Panc1 (cell line): ENCODE measurements around the gene WNT7B. TPM values are rescaled to one million over a fixed set of nuclear protein-coding genes. Genes with fewer than 3 reads are reported as not detected.

Experiments used
- ATAC-seq: fragments of 200-7000 bp; cut with Tn5 transposase; 2 replicates; pipeline ENCODE4 v1.9.1; 2020; ENCODE audit warnings: mild to moderate bottlenecking, moderate library complexity
- BruUV-seq: library from RNA; stranded (reverse); fragments of 400-500 nt; replicated peaks from 2 replicates; lab custom pipeline; 2021; lab: Mats Ljungman, UMichigan
- CTCF ChIA-PET: fragments of 300-600 bp; sonication (Branson Sonifier 250); formaldehyde crosslinking; loops from one replicate; lab custom pipeline; 2022; ENCODE audit warnings: antibody characterized with exemption; lab: Charles Lee
- POLR2A ChIA-PET: fragments of 300-600 bp; sonication (Branson Sonifier 250); formaldehyde crosslinking; loops from one replicate; lab custom pipeline; 2022; ENCODE audit warnings: antibody characterized with exemption; lab: Charles Lee
- DNase-seq: peaks from one replicate; pipeline ENCODE4 v3.0.0-alpha.2; 2010; ENCODE audit warnings: low read depth, low spot score
- H3K27ac ChIP-seq: 2 replicates; pipeline ENCODE4 v1.5.1; 2011; ENCODE audit warnings: mild to moderate bottlenecking, low read length, inconsistent platforms
- H3K27me3 ChIP-seq: fragments of 200-500 bp; sonication (Bioruptor generic); 2 replicates; pipeline ENCODE4 v1.6.0; 2014; ENCODE audit warnings: low read length, inconsistent platforms; ENCODE audit not compliant: control insufficient read depth, insufficient read depth
- H3K36me3 ChIP-seq: fragments of 200-500 bp; sonication (Bioruptor generic); 2 replicates; pipeline ENCODE4 v1.5.1; 2014; ENCODE audit warnings: inconsistent platforms, mild to moderate bottlenecking, low read length, moderate library complexity; ENCODE audit not compliant: control insufficient read depth, insufficient read depth
- H3K4me1 ChIP-seq: 2 replicates; pipeline ENCODE4 v1.5.1; 2011; ENCODE audit warnings: inconsistent platforms, mild to moderate bottlenecking, low read length, moderate library complexity; ENCODE audit not compliant: control insufficient read depth, insufficient read depth
- H3K4me3 ChIP-seq, 2 experiments: 2 replicates each; pipeline ENCODE4 v1.5.1; 2011 to 2012; ENCODE audit warnings: low read depth in 2 of 2, low read length in 2 of 2, mild to moderate bottlenecking in 2 of 2, inconsistent platforms in 1 of 2, moderate library complexity in 1 of 2
- H3K9me3 ChIP-seq: fragments of 200-500 bp; sonication (Bioruptor generic); 2 replicates; pipeline ENCODE4 v1.5.1; 2014; ENCODE audit warnings: low read depth, mild to moderate bottlenecking, inconsistent platforms, low read length, moderate library complexity; ENCODE audit not compliant: control insufficient read depth, insufficient read depth
- CTCF ChIP-seq: fragments of 450-650 bp; IDR thresholded peaks from 2 replicates; pipeline ENCODE4 v1.5.1; 2017; ENCODE audit warnings: mild to moderate bottlenecking
- POLR2AphosphoS5 ChIP-seq: IDR thresholded peaks from 2 replicates; pipeline ENCODE4 v1.6.1; 2012; ENCODE audit warnings: mild to moderate bottlenecking, low read depth, low read length, moderate library complexity
- REST ChIP-seq, 2 experiments: IDR thresholded peaks; 2 replicates each; pipeline ENCODE4 v1.6.1; 2011 to 2012; ENCODE audit warnings: low read depth in 2 of 2, control low read depth in 1 of 2, low read length in 1 of 2, mild to moderate bottlenecking in 1 of 2, moderate library complexity in 1 of 2; ENCODE audit not compliant: insufficient read depth in 1 of 2
- SIN3A ChIP-seq: IDR thresholded peaks from 2 replicates; pipeline ENCODE4 v1.6.1; 2012; ENCODE audit warnings: low read depth, mild to moderate bottlenecking, low read length, moderate library complexity, borderline replicate concordance; ENCODE audit not compliant: insufficient read depth
- TCF7L2 ChIP-seq: IDR thresholded peaks from 2 replicates; pipeline ENCODE4 v1.6.1; 2011; ENCODE audit warnings: mild to moderate bottlenecking, low read depth, low read length, inconsistent platforms
- in situ Hi-C: cut with HindIII; loops from 2 replicates; pipeline ENCODE4 v1.10.0; 2016; ENCODE audit warnings: low sequenced_read_pairs, low pct_unique_long_range_greater_than_20kb
- intact Hi-C: fragments of 100-400 bp; cut with micrococcal nuclease; formaldehyde crosslinking; loops from one replicate; pipeline ENCODE4 v1.10.0; 2022; ENCODE audit not compliant: unreplicated experiment
- total RNA-seq: library from RNA; stranded (reverse); gene quantifications from one replicate; pipeline ENCODE4 v1.2.1, GENCODE V29; 2021; ENCODE audit not compliant: unreplicated experiment

WNT7B gene
- total RNA-seq, 1 experiment from 2014 or later: 52.1 TPM

- intact Hi-C loops (no loop called here), in situ Hi-C loops (no loop called here)
- no peaks in the 10 kb centered on the region for H3K27me3 ChIP-seq
- TF ChIP-seq SIN3A: no peak
- no peak for TF ChIP-seq REST (IDR thresholded peaks at IDR 0.05; ENCODE audit: insufficient read depth in 1 of 2, low read depth in 2 of 2, low read length in 1 of 2)
- TF ChIP-seq CTCF: no peak
- TF ChIP-seq TCF7L2: no peak
- no peak for TF ChIP-seq POLR2AphosphoS5
- DNase-seq: no peak
- peaks cover 92% of the 10 kb centered on the region for H3K4me1 ChIP-seq
- no peaks in the 10 kb centered on the region for H3K36me3 ChIP-seq
- no peak overlapping the region for H3K4me3 ChIP-seq
- ChIA-PET CTCF (interaction anchor here (0.6 kb wide), 1 partner anchor 14 kb away, joined by 4 read pairs; the partner anchor contains the start of gene WNT7B), POLR2A (no interaction called here)
- peak overlapping the region; percentile 93 for H3K27ac ChIP-seq
- H3K9me3 ChIP-seq: no peaks in the 10 kb centered on the region
- no peak for ATAC-seq
- BruUV-seq: no TSS peak
These were observed 14.1 kb downstream of the WNT7B start for GRCh38 chr22:45962756-45963324.

- DNase-seq: no peak
- POLR2A ChIA-PET: interaction anchor here (0.6 kb wide), 1 partner anchor 95 kb away, joined by 4 read pairs; no protein-coding TSS in a partner anchor
- no peak for ATAC-seq
- BruUV-seq: no TSS peak
- Histone ChIP-seq H3K4me1 (peaks cover 87% of the 10 kb centered on the region), H3K4me3 (no peak overlapping the region), H3K9me3 (no peaks in the 10 kb centered on the region), H3K36me3 (no peaks in the 10 kb centered on the region), H3K27me3 (no peaks in the 10 kb centered on the region), H3K27ac (peak overlapping the region; percentile 48)
- CTCF ChIA-PET: no interaction called here
- intact Hi-C loops: no loop called here
- TF ChIP-seq TCF7L2 (no peak), SIN3A (no peak), REST (IDR thresholded peaks at IDR 0.05; ENCODE audit: insufficient read depth in 1 of 2, low read depth in 2 of 2, low read length in 1 of 2) (no peak), CTCF (no peak), POLR2AphosphoS5 (no peak)
- in situ Hi-C loops: no loop called here
These were observed 14.6 kb downstream of the WNT7B start for GRCh38 chr22:45962434-45962718.
